NCI-H1105 (cell line): ENCODE results near the gene SPTBN4.
"Not testable (repeated sequence)": the region's sequence is repeated elsewhere in the genome, so short reads cannot be mapped to it uniquely, and the experiment has no call there.

Experiments
- DNase-seq: peaks from one replicate; lab custom pipeline; 2025; lab: John Stamatoyannopoulos, UW

Gene SPTBN4

GRCh38 chr19:40530091-40530901 lies 63.5 kb downstream of the SPTBN4 start:
- DNase-seq, result peak; percentile 34

- no peak for DNase-seq
Measured at GRCh38 chr19:40533508-40533907, 66.7 kb downstream of the SPTBN4 start.

- no peak for DNase-seq
Measured at GRCh38 chr19:40534148-40534547, 67.3 kb downstream of the SPTBN4 start.

GRCh38 chr19:40539070-40539469 lies 72.3 kb downstream of the SPTBN4 start:
- no peak for DNase-seq

GRCh38 chr19:40542202-40542859 lies 75.5 kb downstream of the SPTBN4 start:
- DNase-seq, result peak; percentile 41

GRCh38 chr19:40543029-40543597 lies 76.3 kb downstream of the SPTBN4 start:
- DNase-seq, result no peak

GRCh38 chr19:40546153-40546841 lies 79.5 kb downstream of the SPTBN4 start:
- not testable (repeated sequence) for DNase-seq

- DNase-seq, result not testable (repeated sequence)
Measured at GRCh38 chr19:40547190-40547589, 80.4 kb downstream of the SPTBN4 start.

- DNase-seq, result no peak
Measured at GRCh38 chr19:40547836-40548235, 81.0 kb downstream of the SPTBN4 start.

GRCh38 chr19:40549007-40549708 lies 82.4 kb downstream of the SPTBN4 start:
- peak; percentile 82 for DNase-seq

GRCh38 chr19:40550951-40551350 lies 84.2 kb downstream of the SPTBN4 start:
- DNase-seq, result no peak

GRCh38 chr19:40552848-40553247 lies 86.0 kb downstream of the SPTBN4 start:
- DNase-seq, result no peak

GRCh38 chr19:40553885-40554857 lies 87.4 kb downstream of the SPTBN4 start:
- DNase-seq, result no peak

GRCh38 chr19:40555978-40556689 lies 89.3 kb downstream of the SPTBN4 start:
- DNase-seq, result no peak

GRCh38 chr19:40556953-40557530 lies 90.2 kb downstream of the SPTBN4 start:
- DNase-seq, result no peak

GRCh38 chr19:40559394-40559793 lies 92.6 kb downstream of the SPTBN4 start:
- DNase-seq, result no peak

- DNase-seq, result no peak
Measured at GRCh38 chr19:40560092-40560507, 93.3 kb downstream of the SPTBN4 start.

GRCh38 chr19:40561947-40562346 lies 95.1 kb downstream of the SPTBN4 start:
- no peak for DNase-seq

- DNase-seq, result not testable (repeated sequence)
Measured at GRCh38 chr19:40564535-40564934, 97.7 kb downstream of the SPTBN4 start.

GRCh38 chr19:40565355-40565754 lies 98.6 kb downstream of the SPTBN4 start:
- no peak for DNase-seq
